Right atrium auricular region (tissue), 2 donors: ENCODE measurements around the gene GAREM1. TPM values are rescaled to one million over a fixed set of nuclear protein-coding genes. Genes with fewer than 3 reads are reported as not detected.

ENCODE experiments used
- DNase-seq: peaks from one replicate; pipeline ENCODE4 v3.0.0-alpha.2; 2019; ENCODE audit warnings: low spot score
- H3K27ac ChIP-seq, 2 donors: fragments of 200-600 bp; sonication (generic); 1 replicate in 1 of 2; 2 replicates in 1 of 2; pipeline ENCODE4 v1.5.1; 2016 to 2019
- H3K27me3 ChIP-seq, 2 donors: fragments of 200-600 bp; sonication (generic); one replicate each; pipeline versions ENCODE4 v1.5.1 to v1.6.0; 2017 to 2019
- H3K36me3 ChIP-seq: fragments of 200-600 bp; sonication (generic); one replicate; pipeline ENCODE4 v1.5.1; 2016
- H3K4me1 ChIP-seq, 2 donors: fragments of 200-600 bp; sonication (generic); one replicate each; pipeline versions ENCODE4 v1.5.1 to v1.6.0; 2017 to 2019
- H3K4me3 ChIP-seq, 2 donors: fragments of 200-600 bp; sonication (generic); 1 replicate in 1 of 2; 2 replicates in 1 of 2; pipeline ENCODE4 v1.5.1; 2017 to 2019; ENCODE audit warnings: mild to moderate bottlenecking in 1 of 2, moderate library complexity in 1 of 2
- H3K9me3 ChIP-seq, 2 donors: fragments of 200-600 bp; sonication (generic); one replicate each; pipeline ENCODE4 v1.5.1; 2019
- CTCF ChIP-seq, 2 donors: fragments of 200-600 bp; sonication (generic); IDR thresholded peaks; one replicate each; pipeline ENCODE4 v1.5.1; 2019; ENCODE audit warnings: antibody characterized with exemption in 2 of 2
- total RNA-seq, 2 donors: library from RNA; depleted of rRNA; stranded (reverse); fragments of >200 nt; gene quantifications; one replicate each; pipeline ENCODE4 v1.1.0, GENCODE V29; 2016

Gene GAREM1
- total RNA-seq, 2 donors from 2014 or later = 13.6 to 19.3 TPM

GRCh38 chr18:32422978-32423740 lies 47.5 kb downstream of the GAREM1 start:
- TF ChIP-seq CTCF (IDR thresholded peaks at IDR 0.05) = no peak
- Histone ChIP-seq H3K4me1 (peaks cover 0 to 86% of the 10 kb centered on the region in 2 donors), H3K36me3 (no peaks in the 10 kb centered on the region), H3K4me3 (no peak overlapping the region), H3K9me3 (no peaks in the 10 kb centered on the region), H3K27ac (peak overlapping the region; percentile 23 to 47), H3K27me3 (no peaks in the 10 kb centered on the region)
- DNase-seq = no peak

GRCh38 chr18:32422201-32422600 lies 48.5 kb downstream of the GAREM1 start:
- no peak for DNase-seq
- Histone ChIP-seq H3K36me3 (no peaks in the 10 kb centered on the region), H3K4me1 (peaks cover 0 to 77% of the 10 kb centered on the region in 2 donors), H3K9me3 (no peaks in the 10 kb centered on the region), H3K27me3 (no peaks in the 10 kb centered on the region), H3K4me3 (no peak overlapping the region), H3K27ac (peak overlapping the region in 1 of 2 donors; percentile 47)
- TF ChIP-seq CTCF (IDR thresholded peaks at IDR 0.05) = no peak

- no peaks in the 10 kb centered on the region for H3K36me3 ChIP-seq
- H3K27ac ChIP-seq = peak overlapping the region in 1 of 2 donors; percentile 47
- H3K4me3 ChIP-seq = no peak overlapping the region
- peaks cover 0 to 59% of the 10 kb centered on the region in 2 donors for H3K4me1 ChIP-seq
- TF ChIP-seq CTCF (IDR thresholded peaks at IDR 0.05) = no peak
- H3K9me3 ChIP-seq = no peaks in the 10 kb centered on the region
- H3K27me3 ChIP-seq = no peaks in the 10 kb centered on the region
- DNase-seq = no peak
Measured at GRCh38 chr18:32420084-32420750, 50.5 kb downstream of the GAREM1 start.

- Histone ChIP-seq H3K4me3 (no peak overlapping the region), H3K27me3 (no peaks in the 10 kb centered on the region), H3K36me3 (no peaks in the 10 kb centered on the region), H3K9me3 (no peaks in the 10 kb centered on the region), H3K4me1 (peaks cover 0 to 42% of the 10 kb centered on the region in 2 donors), H3K27ac (peak overlapping the region in 1 of 2 donors; percentile 10)
- DNase-seq = no peak
- no peak for TF ChIP-seq CTCF (IDR thresholded peaks at IDR 0.05)
Measured at GRCh38 chr18:32418148-32418547, 52.5 kb downstream of the GAREM1 start.

GRCh38 chr18:32405588-32405987 lies 65.1 kb downstream of the GAREM1 start:
- no peak for DNase-seq
- H3K9me3 ChIP-seq = no peaks in the 10 kb centered on the region
- H3K36me3 ChIP-seq = no peaks in the 10 kb centered on the region
- no peak overlapping the region for H3K4me3 ChIP-seq
- no peaks in the 10 kb centered on the region for H3K27me3 ChIP-seq
- no peak overlapping the region for H3K27ac ChIP-seq
- no peaks in the 10 kb centered on the region for H3K4me1 ChIP-seq
- TF ChIP-seq CTCF (IDR thresholded peaks at IDR 0.05) = no peak
